ENCODE data around the gene PPP2R3A.
"Not testable (repeated sequence)": the region's sequence is repeated elsewhere in the genome, so short reads cannot be mapped to it uniquely, and the experiment has no call there.

The PPP2R3A gene

DNA sequence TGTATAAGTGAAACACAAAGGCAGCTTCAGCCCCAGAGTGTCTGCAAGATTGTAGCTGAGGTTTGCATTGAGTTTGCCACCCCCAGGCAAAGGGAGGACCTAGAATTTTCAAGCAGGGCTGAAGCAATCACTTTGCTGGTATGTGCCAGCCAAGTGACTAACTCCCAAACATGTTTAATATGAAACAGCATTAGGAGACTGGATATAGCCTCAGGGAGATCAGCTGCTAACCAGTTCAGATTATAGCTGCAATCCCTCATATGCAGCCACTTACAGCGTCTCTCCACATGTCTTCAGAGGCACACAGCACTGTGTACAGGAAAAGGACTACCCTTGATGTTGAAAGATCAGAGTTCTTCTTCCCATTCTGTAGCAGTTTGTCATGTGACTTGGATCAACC, 38.4 kb upstream of the PPP2R3A start:
- no peaks in the 10 kb centered on the region for H3K4me1 ChIP-seq
- no peaks in the 10 kb centered on the region for H3K9me3 ChIP-seq (replicated peaks in 1 of 11)
- H3K9ac ChIP-seq, result no peak overlapping the region
- H3K4me2 ChIP-seq, result no peak overlapping the region
- H3K36me3 ChIP-seq, result no peaks in the 10 kb centered on the region
- no peak overlapping the region for H3K27ac ChIP-seq
- no peaks in the 10 kb centered on the region for H3K27me3 ChIP-seq
- no peak for TF ChIP-seq Cebpa-rat (IDR thresholded peaks at IDR 0.05)
- H4K20me1 ChIP-seq, result no peaks in the 10 kb centered on the region
- no peak overlapping the region for H3K4me3 ChIP-seq

DNA sequence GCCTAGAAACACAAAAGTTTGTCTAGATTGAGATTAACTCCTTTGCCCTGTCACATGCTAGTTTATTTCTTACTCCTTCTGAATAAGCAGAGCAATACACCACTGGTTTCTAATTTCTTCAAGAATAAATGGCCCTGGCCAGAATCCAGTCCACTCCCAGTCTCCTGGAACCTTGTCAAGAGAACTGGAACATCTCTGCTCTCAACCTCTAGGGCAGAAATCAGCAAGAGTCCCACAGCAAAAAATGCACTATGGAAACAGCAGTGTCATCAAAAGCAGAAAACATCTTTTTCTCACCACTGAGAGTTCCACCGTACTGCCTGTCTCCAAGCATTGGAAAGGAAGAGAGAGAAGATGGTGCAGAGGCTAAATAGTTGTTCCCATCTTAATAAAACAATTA, 35.9 kb upstream of the PPP2R3A start:
- H3K36me3 ChIP-seq, result no peaks in the 10 kb centered on the region
- H3K27ac ChIP-seq, result no peak overlapping the region
- no peak for TF ChIP-seq Cebpa-rat (IDR thresholded peaks at IDR 0.05)
- no peak overlapping the region for H3K4me3 ChIP-seq
- H3K4me2 ChIP-seq, result no peak overlapping the region
- H3K9me3 ChIP-seq (replicated peaks in 1 of 11), result peaks cover 0 to 5% (median 0%) of the 10 kb centered on the region in 11 experiments; a peak in 1 of 22 replicates
- H3K9ac ChIP-seq, result no peak overlapping the region
- no peaks in the 10 kb centered on the region for H3K27me3 ChIP-seq
- H3K4me1 ChIP-seq, result no peaks in the 10 kb centered on the region
- H4K20me1 ChIP-seq, result no peaks in the 10 kb centered on the region

GRCh38 chr3:135930255-135930654, 35.3 kb upstream of the PPP2R3A start:
- Histone ChIP-seq H3K27ac (no peak overlapping the region), H3K4me2 (no peak overlapping the region), H3K36me3 (no peaks in the 10 kb centered on the region), H3K9ac (no peak overlapping the region), H4K20me1 (no peaks in the 10 kb centered on the region), H3K4me1 (no peaks in the 10 kb centered on the region), H3K4me3 (no peak overlapping the region), H3K9me3 (replicated peaks in 1 of 11) (peaks cover 0 to 5% (median 0%) of the 10 kb centered on the region in 11 experiments; a peak in 1 of 22 replicates), H3K27me3 (no peaks in the 10 kb centered on the region)
- TF ChIP-seq Cebpa-rat (IDR thresholded peaks at IDR 0.05), result no peak

DNA sequence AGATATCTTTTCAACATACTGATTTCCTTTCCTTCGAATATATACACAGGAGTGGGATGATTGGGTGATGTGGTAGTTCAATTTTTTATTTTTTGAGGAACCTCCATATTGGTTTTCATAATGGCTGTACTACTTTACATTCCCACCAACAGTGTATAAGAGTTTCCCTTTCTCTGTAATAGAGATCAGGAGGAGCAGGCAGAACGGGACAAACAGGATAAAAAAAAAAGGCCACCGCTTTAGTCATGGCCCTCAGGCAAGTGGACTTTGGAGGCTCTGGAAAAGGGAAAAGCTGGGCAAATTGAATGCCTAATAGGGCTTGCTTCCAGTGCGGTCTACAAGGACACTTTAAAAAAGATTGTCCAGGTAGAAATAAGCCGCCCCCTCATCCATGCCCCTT, 30.4 kb upstream of the PPP2R3A start:
- not testable (repeated sequence) for H4K20me1 ChIP-seq, H3K4me3 ChIP-seq, H3K9ac ChIP-seq, H3K4me2 ChIP-seq, H3K27me3 ChIP-seq, H3K4me1 ChIP-seq, H3K27ac ChIP-seq, H3K36me3 ChIP-seq
- peaks cover 10 to 30% (median 20%) of the 10 kb centered on the region in 11 experiments; a peak in 20 of 22 replicates for H3K9me3 ChIP-seq (replicated peaks in 1 of 11)

- H4K20me1 ChIP-seq, H3K4me1 ChIP-seq, H3K36me3 ChIP-seq, H3K4me3 ChIP-seq, H3K27me3 ChIP-seq, H3K9ac ChIP-seq, H3K27ac ChIP-seq: not testable (repeated sequence)
- peaks cover 12 to 31% (median 20%) of the 10 kb centered on the region in 11 experiments for H3K9me3 ChIP-seq (replicated peaks in 1 of 11)
- H3K4me2 ChIP-seq, result peak overlapping the region in 2 of 11 experiments; percentile 24 to 31; a peak in 2 of 22 replicates
Observed at GRCh38 chr3:135937766-135938165, 27.8 kb upstream of the PPP2R3A start.

GRCh38 chr3:135944831-135945230, 20.7 kb upstream of the PPP2R3A start:
- Histone ChIP-seq H4K20me1 (no peaks in the 10 kb centered on the region), H3K36me3 (no peaks in the 10 kb centered on the region), H3K9me3 (replicated peaks in 1 of 11) (peaks cover under 1 to 25% (median 7%) of the 10 kb centered on the region in 11 experiments; a peak in 13 of 22 replicates), H3K9ac (peak overlapping the region in 2 of 11 experiments; percentile 9 to 42; a peak in 1 of 22 replicates), H3K4me3 (no peak overlapping the region), H3K4me2 (peak overlapping the region in 10 of 11 experiments; percentile 11 to 79 (median 62); a peak in 18 of 22 replicates), H3K27ac (peak overlapping the region in 4 of 11 experiments; percentile 36 to 71 (median 61); a peak in 8 of 22 replicates), H3K27me3 (no peaks in the 10 kb centered on the region), H3K4me1 (peaks cover 0 to 17% (median 13%) of the 10 kb centered on the region in 10 experiments; a peak in 16 of 20 replicates)
- TF ChIP-seq Cebpa-rat (IDR thresholded peaks at IDR 0.05), result no peak

DNA sequence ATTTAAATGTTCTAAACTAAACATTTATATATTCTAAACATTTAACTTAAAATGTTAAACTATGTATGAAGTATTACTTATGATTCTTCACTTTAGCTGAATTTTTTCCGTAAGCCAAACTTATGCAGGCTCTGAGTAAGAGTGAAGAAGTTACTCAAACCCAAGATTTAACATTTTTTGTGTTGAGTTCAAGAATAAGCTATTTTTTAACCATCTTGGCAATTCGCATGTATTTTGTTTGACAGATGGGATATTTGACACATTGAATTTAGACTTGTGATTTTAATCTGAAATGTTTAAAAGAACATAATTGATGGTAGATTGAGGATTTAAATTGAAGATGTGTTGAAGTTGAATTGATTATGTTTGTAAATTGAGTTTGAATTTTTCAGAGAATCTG, 14.6 kb upstream of the PPP2R3A start:
- Histone ChIP-seq H3K4me2 (no peak overlapping the region), H3K27ac (no peak overlapping the region), H4K20me1 (no peaks in the 10 kb centered on the region), H3K4me3 (no peak overlapping the region), H3K9me3 (replicated peaks in 1 of 11) (peaks cover 8 to 18% (median 14%) of the 10 kb centered on the region in 11 experiments; a peak in 17 of 22 replicates), H3K27me3 (no peaks in the 10 kb centered on the region), H3K9ac (no peak overlapping the region), H3K36me3 (no peaks in the 10 kb centered on the region), H3K4me1 (no peaks in the 10 kb centered on the region)
- TF ChIP-seq Cebpa-rat (IDR thresholded peaks at IDR 0.05), result no peak

GRCh38 chr3:135964160-135964955, 1.2 kb upstream of the PPP2R3A start:
- TF ChIP-seq Cebpa-rat (IDR thresholded peaks at IDR 0.05), result no peak
- Histone ChIP-seq H4K20me1 (no peaks in the 10 kb centered on the region), H3K9ac (no peak overlapping the region), H3K27me3 (no peaks in the 10 kb centered on the region), H3K4me3 (no peak overlapping the region), H3K36me3 (no peaks in the 10 kb centered on the region; a peak in 1 of 22 replicates), H3K4me1 (peaks cover 0 to 7% (median 4%) of the 10 kb centered on the region in 10 experiments; a peak in 6 of 20 replicates), H3K27ac (no peak overlapping the region), H3K9me3 (replicated peaks in 1 of 11) (peaks cover 21 to 33% (median 27%) of the 10 kb centered on the region in 11 experiments), H3K4me2 (no peak overlapping the region)

DNA sequence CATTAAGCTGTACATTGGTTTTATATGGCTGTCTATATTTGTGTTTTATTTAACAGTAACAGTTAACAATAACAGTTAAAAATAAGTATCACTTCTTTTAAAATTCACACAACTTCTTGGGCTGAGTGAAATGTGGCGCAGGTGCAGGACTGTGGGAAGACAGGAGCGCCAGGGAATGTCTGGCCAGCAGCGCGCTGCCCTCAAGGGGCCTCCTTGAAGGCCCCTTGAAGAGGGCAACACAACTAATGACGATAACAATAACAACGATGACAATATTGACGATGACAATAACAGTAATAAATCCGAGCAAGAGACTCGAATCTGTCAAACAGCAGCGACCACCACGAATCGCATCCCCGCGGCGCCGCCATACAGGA, 411 bp upstream of the PPP2R3A start:
- Histone ChIP-seq H3K27ac (no peak overlapping the region), H4K20me1 (no peaks in the 10 kb centered on the region), H3K9me3 (replicated peaks in 1 of 11) (peaks cover 13 to 26% (median 19%) of the 10 kb centered on the region in 11 experiments), H3K4me1 (peaks cover 0 to 7% (median 5%) of the 10 kb centered on the region in 10 experiments; a peak in 9 of 20 replicates), H3K36me3 (no peaks in the 10 kb centered on the region), H3K27me3 (no peaks in the 10 kb centered on the region), H3K4me2 (no peak overlapping the region), H3K4me3 (peak overlapping the region in 3 of 10 experiments; percentile 56 to 71 (median 64); a peak in 2 of 20 replicates), H3K9ac (no peak overlapping the region; a peak in 1 of 22 replicates)
- TF ChIP-seq Cebpa-rat (IDR thresholded peaks at IDR 0.05), result no peak

Data from BLaER1 treated with 17β-estradiol and CSF1 and Interleukin-3, amounts not matched to agents 10 nM and 100 nM (cell line).